Endodermal cell (in vitro differentiated cells): ENCODE measurements around the gene RELL1. TPM values are rescaled to one million over a fixed set of nuclear protein-coding genes. Genes with fewer than 3 reads are reported as not detected.

ENCODE experiments used
- DNase-seq: peaks from one replicate; pipeline ENCODE4 v3.0.0-alpha.2; 2017
- H3K27ac ChIP-seq: 2 replicates; pipeline ENCODE4 v1.5.1; 2013; ENCODE audit warnings: mild to moderate bottlenecking, low read depth, low read length, moderate library complexity
- H3K27me3 ChIP-seq: 2 replicates; pipeline ENCODE4 v1.6.1; 2013; ENCODE audit warnings: mild to moderate bottlenecking, low read length, moderate library complexity; ENCODE audit not compliant: insufficient read depth, control insufficient read depth, poor library complexity, severe bottlenecking
- H3K36me3 ChIP-seq: 2 replicates; pipeline ENCODE4 v1.7.0; 2013; ENCODE audit warnings: mild to moderate bottlenecking, low read length, moderate library complexity; ENCODE audit not compliant: control insufficient read depth, insufficient read depth
- H3K4me1 ChIP-seq: one replicate; pipeline ENCODE4 v1.7.0; 2013; ENCODE audit warnings: low read length; ENCODE audit not compliant: control insufficient read depth, insufficient read depth
- H3K4me3 ChIP-seq: 2 replicates; pipeline ENCODE4 v1.5.1; 2013; ENCODE audit warnings: mild to moderate bottlenecking, low read length, moderate library complexity
- H3K9ac ChIP-seq: 2 replicates; pipeline ENCODE4 v1.6.1; 2013; ENCODE audit warnings: mild to moderate bottlenecking, low read length, moderate library complexity; ENCODE audit not compliant: poor library complexity, severe bottlenecking; ENCODE audit errors: extremely low read depth
- H3K9me3 ChIP-seq: 2 replicates; pipeline ENCODE4 v1.6.1; 2013; ENCODE audit warnings: mild to moderate bottlenecking, low read length, moderate library complexity; ENCODE audit not compliant: control insufficient read depth
- H3K27ac Mint-ChIP-seq: 2 replicates; pipeline ENCODE4 v1.8.0; 2020; ENCODE audit warnings: mixed read lengths
- H3K27me3 Mint-ChIP-seq: 2 replicates; pipeline ENCODE4 v1.8.0; 2021; ENCODE audit warnings: mild to moderate bottlenecking, mixed read lengths; ENCODE audit not compliant: insufficient read depth
- H3K36me3 Mint-ChIP-seq: 2 replicates; pipeline ENCODE4 v1.8.0; 2020; ENCODE audit warnings: low read depth, mixed read lengths
- H3K4me1 Mint-ChIP-seq: 2 replicates; pipeline ENCODE4 v1.8.0; 2020; ENCODE audit warnings: mixed read lengths
- H3K4me3 Mint-ChIP-seq: 2 replicates; pipeline ENCODE4 v1.8.0; 2020; ENCODE audit warnings: mild to moderate bottlenecking, moderate library complexity, mixed read lengths
- H3K9me3 Mint-ChIP-seq: 2 replicates; pipeline ENCODE4 v1.8.0; 2020; ENCODE audit warnings: mild to moderate bottlenecking, mixed read lengths
- CTCF ChIP-seq: fragments of 200-600 bp; sonication (generic); conservative IDR thresholded peaks from 2 replicates; pipeline ENCODE4 v1.5.0; 2021; ENCODE audit warnings: antibody characterized with exemption, mild to moderate bottlenecking
- WGBS, 2 experiments: methylation state at CpG; one replicate each; pipeline versions ENCODE4 v1.1.5 to v1.1.7; 2013; ENCODE audit warnings: missing lambda C conversion rate in 2 of 2, mixed read lengths in 1 of 2; ENCODE audit not compliant: insufficient coverage in 1 of 2, insufficient read length in 1 of 2; 5-methylcytosine and 5-hydroxymethylcytosine counted together
- total RNA-seq, 2 donors: library from RNA; stranded (reverse); fragmentation: NEBNext Ultra II Directional in 1 of 2; extraction: Animal tissue kit (Norgen Biotek cat#: 25700) in 1 of 2; gene quantifications; 2 replicates in 1 of 2; 3 replicates in 1 of 2; pipeline ENCODE4 v1.2.1, GENCODE V29; 2021

RELL1 gene
- total RNA-seq, 2 donors from 2014 or later: 12.1 to 12.3 TPM

- peak; percentile 76 for DNase-seq
- H3K36me3 Mint-ChIP-seq: peaks cover 4% of the 10 kb centered on the region
- H3K4me1 ChIP-seq: peaks cover 15% of the 10 kb centered on the region
- no peaks in the 10 kb centered on the region for H3K27me3 Mint-ChIP-seq
- H3K9me3 Mint-ChIP-seq: peaks cover 8% of the 10 kb centered on the region
- no peak overlapping the region for H3K27ac Mint-ChIP-seq
- H3K36me3 ChIP-seq: no peaks in the 10 kb centered on the region
- no peak overlapping the region for H3K4me3 Mint-ChIP-seq
- 18 to 20% methylated on average over 1 to 5 of the region's 5 CpGs for WGBS, 2 experiments
- no peaks in the 10 kb centered on the region for H3K27me3 ChIP-seq
- H3K27ac ChIP-seq: no peak overlapping the region
- no peaks in the 10 kb centered on the region for H3K9me3 ChIP-seq
- no peak overlapping the region for H3K9ac ChIP-seq
- H3K4me1 Mint-ChIP-seq: peaks cover 58% of the 10 kb centered on the region
- no peak overlapping the region for H3K4me3 ChIP-seq
- no peak for TF ChIP-seq CTCF
Measured at GRCh38 chr4:37664696-37665095, 21.5 kb downstream of the RELL1 start.

- peaks cover 3% of the 10 kb centered on the region for H3K9me3 Mint-ChIP-seq
- H3K9ac ChIP-seq: no peak overlapping the region
- no peak for TF ChIP-seq CTCF
- peaks cover 21% of the 10 kb centered on the region for H3K4me1 ChIP-seq
- peak overlapping the region; percentile 7 for H3K27ac ChIP-seq
- 74 to 84% methylated on average over 5 to 7 of the region's 7 CpGs for WGBS, 2 experiments
- no peak overlapping the region for H3K4me3 ChIP-seq
- H3K36me3 ChIP-seq: no peaks in the 10 kb centered on the region
- H3K4me3 Mint-ChIP-seq: no peak overlapping the region
- H3K27me3 ChIP-seq: no peaks in the 10 kb centered on the region
- H3K27me3 Mint-ChIP-seq: no peaks in the 10 kb centered on the region
- H3K4me1 Mint-ChIP-seq: peaks cover 69% of the 10 kb centered on the region
- H3K27ac Mint-ChIP-seq: no peak overlapping the region
- peaks cover 2% of the 10 kb centered on the region for H3K36me3 Mint-ChIP-seq
- no peaks in the 10 kb centered on the region for H3K9me3 ChIP-seq
- no peak for DNase-seq
Measured at GRCh38 chr4:37663552-37663951, 22.6 kb downstream of the RELL1 start.

- Histone ChIP-seq H3K27ac (peak overlapping the region; percentile 50), H3K9me3 (peaks cover 3% of the 10 kb centered on the region), H3K27me3 (no peaks in the 10 kb centered on the region), H3K9ac (no peak overlapping the region), H3K36me3 (peaks cover 1% of the 10 kb centered on the region), H3K4me3 (no peak overlapping the region), H3K4me1 (peaks cover 21% of the 10 kb centered on the region)
- H3K27me3 Mint-ChIP-seq: no peaks in the 10 kb centered on the region
- H3K4me1 Mint-ChIP-seq: peaks cover 69% of the 10 kb centered on the region
- WGBS, 2 experiments: 10 to 59% methylated on average over 3 to 5 of the region's 5 CpGs
- H3K36me3 Mint-ChIP-seq: peaks cover 2% of the 10 kb centered on the region
- H3K4me3 Mint-ChIP-seq: no peak overlapping the region
- no peak for TF ChIP-seq CTCF
- H3K27ac Mint-ChIP-seq: no peak overlapping the region
- peak; percentile 60 for DNase-seq
- peaks cover 6% of the 10 kb centered on the region for H3K9me3 Mint-ChIP-seq
Measured at GRCh38 chr4:37662861-37663390, 23.2 kb downstream of the RELL1 start.
